ENCODE data around the gene POPDC3. TPM values are rescaled to one million over a fixed set of nuclear protein-coding genes. Genes with fewer than 3 reads are reported as not detected.

Gene POPDC3
- total RNA-seq, 1 experiment from 2014 or later, result 24.2 TPM

DNA sequence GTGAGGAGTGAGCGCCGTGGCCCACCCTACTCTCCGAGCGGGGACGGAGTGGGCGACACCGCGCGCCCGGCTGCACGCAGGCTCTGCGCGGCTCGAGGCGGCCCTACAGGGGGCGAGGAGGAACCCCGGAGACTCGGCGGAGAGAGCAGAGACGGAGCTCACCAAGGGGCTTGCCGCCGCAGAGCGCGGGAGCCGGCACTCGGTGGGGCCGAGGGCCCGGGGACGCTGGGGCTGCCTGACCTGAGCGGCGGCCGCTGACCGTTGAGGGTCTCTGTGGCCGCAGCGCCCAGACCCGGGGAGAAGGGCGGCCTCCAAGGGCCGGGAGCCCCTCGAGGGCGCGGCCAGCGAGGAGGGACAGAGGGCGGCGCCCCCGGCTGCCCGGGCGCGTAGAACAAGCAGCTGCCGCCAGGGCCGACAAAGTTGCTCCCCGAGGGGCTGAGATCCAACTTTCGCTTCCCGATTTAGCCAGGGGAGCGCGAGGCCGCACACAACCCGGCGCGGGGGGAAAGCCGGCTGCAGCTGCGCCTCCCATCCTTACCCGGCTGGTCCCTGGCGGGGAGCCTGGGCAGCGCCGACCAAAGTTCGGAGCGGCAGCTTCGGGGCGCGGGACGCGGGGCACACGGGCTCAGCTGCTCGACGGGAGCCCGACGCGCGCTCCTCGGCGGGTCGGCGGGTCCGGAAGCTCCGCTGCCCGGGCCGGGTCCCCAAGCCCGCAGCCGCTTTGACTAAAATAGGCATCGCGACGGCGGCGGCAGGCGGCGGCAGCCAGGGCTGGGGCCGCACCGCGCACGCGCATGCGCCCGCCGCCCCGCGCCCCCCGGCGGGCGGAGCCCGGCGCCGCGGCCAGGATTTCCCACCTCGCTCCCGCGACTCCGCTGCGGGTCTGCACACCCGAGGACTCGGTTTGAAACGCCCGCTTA lies 43.1 kb downstream of the POPDC3 start:
- Histone ChIP-seq H3K9me2 (ENCODE audit: insufficient read depth) (no peaks in the 10 kb centered on the region), H3F3A (ENCODE audit: insufficient read depth, low read depth) (no peaks in the 10 kb centered on the region; the same call in none of the 2 replicates), H3K27ac (no peak overlapping the region), H4K20me1 (ENCODE audit: insufficient read depth) (no peaks in the 10 kb centered on the region), H3K4me3 (peak overlapping the region; percentile 83), H3K27me3 (ENCODE audit: insufficient read depth, low read depth) (0 out of 2 replicates have a peak, but pooled peaks cover 6% of the 10 kb centered on the region), H2AFZ (peak overlapping the region; percentile 92), H3K79me2 (ENCODE audit: low read depth) (no peaks in the 10 kb centered on the region), H3K4me2 (peak overlapping the region; percentile 91), H3K4me1 (replicated peaks; ENCODE audit: insufficient read depth) (no peaks in the 10 kb centered on the region), H3K36me3 (ENCODE audit: low read depth) (no peaks in the 10 kb centered on the region), H3K9me3 (ENCODE audit: insufficient read depth, low read depth) (no peaks in the 10 kb centered on the region)
- peak in 1 of 2 experiments; percentile 37 for DNase-seq
- BruUV-seq (replicated peaks), result no TSS peak
- ChIA-PET CTCF (no interaction called here), POLR2A (ENCODE audit: unreplicated experiment) (interaction anchor here (0.5 to 0.6 kb wide), 3 partner anchors 9 to 362 kb away, joined by 3 to 5 read pairs (median 3); no protein-coding TSS in a partner anchor)
- TF ChIP-seq EZH2 (IDR thresholded peaks at IDR 0.05; ENCODE audit: low read depth), result no peak; the same call in 1 of the 2 replicates
- TF ChIP-seq, protein P1, sequence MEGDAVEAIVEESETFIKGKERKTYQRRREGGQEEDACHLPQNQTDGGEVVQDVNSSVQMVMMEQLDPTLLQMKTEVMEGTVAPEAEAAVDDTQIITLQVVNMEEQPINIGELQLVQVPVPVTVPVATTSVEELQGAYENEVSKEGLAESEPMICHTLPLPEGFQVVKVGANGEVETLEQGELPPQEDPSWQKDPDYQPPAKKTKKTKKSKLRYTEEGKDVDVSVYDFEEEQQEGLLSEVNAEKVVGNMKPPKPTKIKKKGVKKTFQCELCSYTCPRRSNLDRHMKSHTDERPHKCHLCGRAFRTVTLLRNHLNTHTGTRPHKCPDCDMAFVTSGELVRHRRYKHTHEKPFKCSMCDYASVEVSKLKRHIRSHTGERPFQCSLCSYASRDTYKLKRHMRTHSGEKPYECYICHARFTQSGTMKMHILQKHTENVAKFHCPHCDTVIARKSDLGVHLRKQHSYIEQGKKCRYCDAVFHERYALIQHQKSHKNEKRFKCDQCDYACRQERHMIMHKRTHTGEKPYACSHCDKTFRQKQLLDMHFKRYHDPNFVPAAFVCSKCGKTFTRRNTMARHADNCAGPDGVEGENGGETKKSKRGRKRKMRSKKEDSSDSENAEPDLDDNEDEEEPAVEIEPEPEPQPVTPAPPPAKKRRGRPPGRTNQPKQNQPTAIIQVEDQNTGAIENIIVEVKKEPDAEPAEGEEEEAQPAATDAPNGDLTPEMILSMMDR (conservative IDR thresholded peaks at IDR 0.05), result no peak; the same call in 1 of the 2 replicates
- intact Hi-C loops (cut with micrococcal nuclease; ENCODE audit: unreplicated experiment), result loop anchor here (10.0 kb wide), 1 partner anchor 138 kb away; no protein-coding TSS in a partner anchor

DNA sequence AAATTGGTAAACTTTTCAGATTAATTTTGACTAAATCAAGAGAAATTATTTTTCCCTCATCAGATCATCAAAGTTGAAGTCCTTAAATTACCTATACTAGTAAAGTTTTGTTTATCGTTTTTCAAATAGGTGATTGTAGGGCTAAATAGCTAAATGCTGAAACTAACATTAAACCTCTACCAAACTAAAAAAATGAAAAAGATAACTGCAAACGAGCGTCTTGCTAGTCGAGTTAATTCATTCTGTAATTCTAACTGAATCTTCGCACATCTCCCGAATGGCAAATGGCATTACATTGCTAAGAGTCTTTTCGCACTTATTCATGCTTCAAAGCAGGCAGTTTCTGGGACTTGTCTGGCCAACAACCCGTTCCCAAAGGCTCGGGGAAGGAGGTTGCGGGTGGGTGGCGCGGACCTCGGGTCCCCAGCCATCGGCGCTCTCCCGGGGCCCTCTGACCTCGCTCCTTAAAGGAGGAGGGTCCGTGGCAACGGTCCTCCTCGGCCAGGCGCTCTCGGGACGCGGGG lies 43.8 kb downstream of the POPDC3 start:
- CTCF ChIA-PET, result no interaction called here
- TF ChIP-seq EZH2 (IDR thresholded peaks at IDR 0.05; ENCODE audit: low read depth), result no peak
- TF ChIP-seq, protein P1 (conservative IDR thresholded peaks at IDR 0.05), result no peak
- H3K4me3 ChIP-seq, result no peak overlapping the region; the same call in 1 of the 2 replicates
- peak overlapping the region; percentile 91 for H3K4me2 ChIP-seq
- peak in 1 of 2 experiments; percentile 33 for DNase-seq
- H3K9me2 ChIP-seq (ENCODE audit: insufficient read depth), result no peaks in the 10 kb centered on the region
- no peaks in the 10 kb centered on the region for H3K79me2 ChIP-seq (ENCODE audit: low read depth)
- intact Hi-C loops (cut with micrococcal nuclease; ENCODE audit: unreplicated experiment), result loop anchor here (10.0 kb wide), 1 partner anchor 139 kb away; no protein-coding TSS in a partner anchor
- POLR2A ChIA-PET (ENCODE audit: unreplicated experiment), result interaction anchor here (0.5 to 0.6 kb wide), 2 partner anchors 8 to 363 kb away, joined by 3 read pairs; no protein-coding TSS in a partner anchor
- no peaks in the 10 kb centered on the region for H3K9me3 ChIP-seq (ENCODE audit: insufficient read depth, low read depth)
- BruUV-seq (replicated peaks), result no TSS peak
- 0 out of 2 replicates have a peak, but pooled peaks cover 6% of the 10 kb centered on the region for H3K27me3 ChIP-seq (ENCODE audit: insufficient read depth, low read depth)
- H2AFZ ChIP-seq, result no peak overlapping the region
- no peaks in the 10 kb centered on the region; the same call in none of the 2 replicates for H3F3A ChIP-seq (ENCODE audit: insufficient read depth, low read depth)
- no peaks in the 10 kb centered on the region for H3K36me3 ChIP-seq (ENCODE audit: low read depth)
- H4K20me1 ChIP-seq (ENCODE audit: insufficient read depth), result no peaks in the 10 kb centered on the region
- H3K27ac ChIP-seq, result no peak overlapping the region
- H3K4me1 ChIP-seq (replicated peaks; ENCODE audit: insufficient read depth), result no peaks in the 10 kb centered on the region

DNA sequence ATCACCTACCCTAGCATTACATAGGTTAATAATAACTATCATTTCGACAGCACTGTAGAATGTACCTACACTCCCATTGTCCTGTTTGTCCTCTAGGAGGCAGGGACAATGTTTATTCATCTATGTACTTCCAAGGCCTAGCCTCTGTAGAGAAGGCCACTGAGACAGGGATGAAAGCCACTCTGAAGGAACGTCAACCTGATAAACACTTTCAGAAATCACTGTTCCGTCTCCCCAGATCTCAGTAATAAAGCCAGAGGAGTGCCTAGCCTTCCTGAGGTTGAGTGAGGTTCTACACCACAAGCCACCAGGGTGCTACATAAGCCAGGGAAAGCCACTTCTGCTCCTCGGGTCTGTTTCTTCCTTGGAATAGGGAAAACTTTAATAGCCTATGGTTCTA lies 44.8 kb downstream of the POPDC3 start:
- H3K36me3 ChIP-seq (ENCODE audit: low read depth), result no peaks in the 10 kb centered on the region
- no TSS peak for BruUV-seq (replicated peaks)
- no peak overlapping the region for H3K27ac ChIP-seq
- POLR2A ChIA-PET (ENCODE audit: unreplicated experiment), result no interaction called here
- no peak overlapping the region for H3K4me3 ChIP-seq
- intact Hi-C loops (cut with micrococcal nuclease; ENCODE audit: unreplicated experiment), result loop anchor here (10.0 kb wide), 1 partner anchor 140 kb away; no protein-coding TSS in a partner anchor
- H3F3A ChIP-seq (ENCODE audit: insufficient read depth, low read depth), result no peaks in the 10 kb centered on the region; the same call in none of the 2 replicates
- H3K27me3 ChIP-seq (ENCODE audit: insufficient read depth, low read depth), result 0 out of 2 replicates have a peak, but pooled peaks cover 6% of the 10 kb centered on the region
- CTCF ChIA-PET, result no interaction called here
- H3K9me3 ChIP-seq (ENCODE audit: insufficient read depth, low read depth), result no peaks in the 10 kb centered on the region
- no peaks in the 10 kb centered on the region for H4K20me1 ChIP-seq (ENCODE audit: insufficient read depth)
- no peaks in the 10 kb centered on the region for H3K79me2 ChIP-seq (ENCODE audit: low read depth)
- no peak for DNase-seq
- no peak overlapping the region for H2AFZ ChIP-seq
- TF ChIP-seq EZH2 (IDR thresholded peaks at IDR 0.05; ENCODE audit: low read depth), result no peak
- TF ChIP-seq, protein P1 (conservative IDR thresholded peaks at IDR 0.05), result peak; percentile 23; the same call in 1 of the 2 replicates
- H3K9me2 ChIP-seq (ENCODE audit: insufficient read depth), result no peaks in the 10 kb centered on the region
- H3K4me2 ChIP-seq, result no peak overlapping the region
- no peaks in the 10 kb centered on the region for H3K4me1 ChIP-seq (replicated peaks; ENCODE audit: insufficient read depth)

Measured in PC-9 (cell line).